OCI-LY1 (cell line): Measurements from ENCODE around the gene ZSCAN23.

Experiments
- EZH2 ChIP-seq: fragments of 200-600 bp; sonication (generic), shearing (Covaris generic); IDR thresholded peaks from 2 replicates; pipeline ENCODE4 v1.8.0; 2017; ENCODE audit warnings: borderline replicate concordance, mixed run types, mild to moderate bottlenecking, antibody characterized with exemption, low read length, moderate library complexity, mixed read lengths
- TF ChIP-seq, protein P1 (sequence below): fragments of 200-600 bp; sonication (generic), shearing (Covaris generic); IDR thresholded peaks from 2 replicates; pipeline ENCODE4 v1.5.1; 2017; ENCODE audit warnings: mild to moderate bottlenecking, antibody characterized with exemption, low read length, moderate library complexity, mixed read lengths

DNA sequence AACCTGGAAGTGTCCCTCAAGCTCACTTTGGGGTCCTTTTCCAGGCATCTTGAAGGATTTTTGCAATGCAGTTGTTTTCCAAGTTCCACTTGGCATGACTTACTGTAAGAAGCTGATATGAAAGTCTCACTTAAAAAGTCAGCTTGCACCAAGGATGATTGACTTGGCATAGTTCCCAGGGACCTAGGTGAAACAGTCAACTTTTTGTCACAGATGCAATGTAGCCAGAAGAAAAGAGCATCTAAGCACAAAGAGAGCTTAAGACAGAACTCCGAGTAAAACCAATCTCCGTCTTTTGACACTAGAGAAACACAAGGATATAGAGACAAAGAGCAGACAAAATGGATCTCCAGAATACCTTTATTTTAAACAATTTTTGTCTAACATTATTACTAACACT is 41.1 kb downstream of the ZSCAN23 start:
- TF ChIP-seq, protein P1, sequence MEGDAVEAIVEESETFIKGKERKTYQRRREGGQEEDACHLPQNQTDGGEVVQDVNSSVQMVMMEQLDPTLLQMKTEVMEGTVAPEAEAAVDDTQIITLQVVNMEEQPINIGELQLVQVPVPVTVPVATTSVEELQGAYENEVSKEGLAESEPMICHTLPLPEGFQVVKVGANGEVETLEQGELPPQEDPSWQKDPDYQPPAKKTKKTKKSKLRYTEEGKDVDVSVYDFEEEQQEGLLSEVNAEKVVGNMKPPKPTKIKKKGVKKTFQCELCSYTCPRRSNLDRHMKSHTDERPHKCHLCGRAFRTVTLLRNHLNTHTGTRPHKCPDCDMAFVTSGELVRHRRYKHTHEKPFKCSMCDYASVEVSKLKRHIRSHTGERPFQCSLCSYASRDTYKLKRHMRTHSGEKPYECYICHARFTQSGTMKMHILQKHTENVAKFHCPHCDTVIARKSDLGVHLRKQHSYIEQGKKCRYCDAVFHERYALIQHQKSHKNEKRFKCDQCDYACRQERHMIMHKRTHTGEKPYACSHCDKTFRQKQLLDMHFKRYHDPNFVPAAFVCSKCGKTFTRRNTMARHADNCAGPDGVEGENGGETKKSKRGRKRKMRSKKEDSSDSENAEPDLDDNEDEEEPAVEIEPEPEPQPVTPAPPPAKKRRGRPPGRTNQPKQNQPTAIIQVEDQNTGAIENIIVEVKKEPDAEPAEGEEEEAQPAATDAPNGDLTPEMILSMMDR, result no peak
- TF ChIP-seq EZH2, result no peak
